Liver (tissue), 3 donors: ENCODE data around the gene ABL1.

Experiments
- CTCF ChIP-seq: fragments of 150-350 bp; IDR thresholded peaks from 2 replicates; pipeline ENCODE4 v1.5.1; 2017; ENCODE audit warnings: improper control_type of control experiment, low read depth, low read length; ENCODE audit not compliant: missing input control
- EGR1 ChIP-seq, 2 donors: IDR thresholded peaks; 2 replicates each; pipeline ENCODE4 v1.6.1; 2016 to 2018; ENCODE audit warnings: antibody characterized with exemption in 2 of 2, low read depth in 2 of 2
- GABPA ChIP-seq, 2 donors: IDR thresholded peaks in 1 of 2; conservative IDR thresholded peaks in 1 of 2; 2 replicates each; pipeline ENCODE4 v1.6.1; 2016; ENCODE audit warnings: antibody characterized with exemption in 2 of 2, mild to moderate bottlenecking in 1 of 2, moderate library complexity in 1 of 2
- HNF4A ChIP-seq, 2 donors: conservative IDR thresholded peaks; 2 replicates each; pipeline ENCODE4 v1.6.1; 2016; ENCODE audit warnings: antibody characterized with exemption in 2 of 2, mild to moderate bottlenecking in 2 of 2
- HNF4G ChIP-seq: IDR thresholded peaks from 2 replicates; pipeline ENCODE4 v1.6.1; 2016; ENCODE audit warnings: antibody characterized with exemption
- MAX ChIP-seq: IDR thresholded peaks from 2 replicates; pipeline ENCODE4 v1.6.1; 2016; ENCODE audit warnings: antibody characterized with exemption
- NR2F2 ChIP-seq: IDR thresholded peaks from 2 replicates; pipeline ENCODE4 v1.6.1; 2016; ENCODE audit warnings: antibody characterized with exemption
- RAD21 ChIP-seq, 2 donors: IDR thresholded peaks; 2 replicates each; pipeline ENCODE4 v1.6.1; 2016; ENCODE audit warnings: antibody characterized with exemption in 2 of 2, mild to moderate bottlenecking in 2 of 2
- RXRA ChIP-seq, 2 donors: IDR thresholded peaks; 2 replicates each; pipeline ENCODE4 v1.6.1; 2017 to 2018; ENCODE audit warnings: antibody characterized with exemption in 2 of 2, mild to moderate bottlenecking in 1 of 2
- SP1 ChIP-seq: IDR thresholded peaks from 2 replicates; pipeline ENCODE4 v1.6.1; 2018; ENCODE audit warnings: antibody characterized with exemption, mild to moderate bottlenecking
- TAF1 ChIP-seq: conservative IDR thresholded peaks from 2 replicates; pipeline ENCODE4 v1.6.1; 2016; ENCODE audit warnings: antibody characterized with exemption, mild to moderate bottlenecking
- YY1 ChIP-seq: IDR thresholded peaks from 2 replicates; pipeline ENCODE4 v1.6.1; 2016; ENCODE audit warnings: antibody characterized with exemption, mild to moderate bottlenecking
- TF ChIP-seq, protein P1 (sequence below): IDR thresholded peaks from 2 replicates; pipeline ENCODE4 v1.6.1; 2016; ENCODE audit warnings: antibody characterized with exemption
- TF ChIP-seq, protein P2 (sequence below): IDR thresholded peaks from 2 replicates; pipeline ENCODE4 v1.6.1; 2016; ENCODE audit warnings: antibody characterized with exemption, mild to moderate bottlenecking
- donor health status: healthy.
- donor health status: healthy.

- no peak for TF ChIP-seq SP1
- no peak for TF ChIP-seq CTCF
- TF ChIP-seq RAD21 (IDR thresholded peaks at IDR 0.05) = no peak
- TF ChIP-seq, protein P1, sequence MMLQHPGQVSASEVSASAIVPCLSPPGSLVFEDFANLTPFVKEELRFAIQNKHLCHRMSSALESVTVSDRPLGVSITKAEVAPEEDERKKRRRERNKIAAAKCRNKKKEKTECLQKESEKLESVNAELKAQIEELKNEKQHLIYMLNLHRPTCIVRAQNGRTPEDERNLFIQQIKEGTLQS = no peak
- TF ChIP-seq TAF1 = no peak
- no peak for TF ChIP-seq RXRA (IDR thresholded peaks at IDR 0.05)
- TF ChIP-seq, protein P2, sequence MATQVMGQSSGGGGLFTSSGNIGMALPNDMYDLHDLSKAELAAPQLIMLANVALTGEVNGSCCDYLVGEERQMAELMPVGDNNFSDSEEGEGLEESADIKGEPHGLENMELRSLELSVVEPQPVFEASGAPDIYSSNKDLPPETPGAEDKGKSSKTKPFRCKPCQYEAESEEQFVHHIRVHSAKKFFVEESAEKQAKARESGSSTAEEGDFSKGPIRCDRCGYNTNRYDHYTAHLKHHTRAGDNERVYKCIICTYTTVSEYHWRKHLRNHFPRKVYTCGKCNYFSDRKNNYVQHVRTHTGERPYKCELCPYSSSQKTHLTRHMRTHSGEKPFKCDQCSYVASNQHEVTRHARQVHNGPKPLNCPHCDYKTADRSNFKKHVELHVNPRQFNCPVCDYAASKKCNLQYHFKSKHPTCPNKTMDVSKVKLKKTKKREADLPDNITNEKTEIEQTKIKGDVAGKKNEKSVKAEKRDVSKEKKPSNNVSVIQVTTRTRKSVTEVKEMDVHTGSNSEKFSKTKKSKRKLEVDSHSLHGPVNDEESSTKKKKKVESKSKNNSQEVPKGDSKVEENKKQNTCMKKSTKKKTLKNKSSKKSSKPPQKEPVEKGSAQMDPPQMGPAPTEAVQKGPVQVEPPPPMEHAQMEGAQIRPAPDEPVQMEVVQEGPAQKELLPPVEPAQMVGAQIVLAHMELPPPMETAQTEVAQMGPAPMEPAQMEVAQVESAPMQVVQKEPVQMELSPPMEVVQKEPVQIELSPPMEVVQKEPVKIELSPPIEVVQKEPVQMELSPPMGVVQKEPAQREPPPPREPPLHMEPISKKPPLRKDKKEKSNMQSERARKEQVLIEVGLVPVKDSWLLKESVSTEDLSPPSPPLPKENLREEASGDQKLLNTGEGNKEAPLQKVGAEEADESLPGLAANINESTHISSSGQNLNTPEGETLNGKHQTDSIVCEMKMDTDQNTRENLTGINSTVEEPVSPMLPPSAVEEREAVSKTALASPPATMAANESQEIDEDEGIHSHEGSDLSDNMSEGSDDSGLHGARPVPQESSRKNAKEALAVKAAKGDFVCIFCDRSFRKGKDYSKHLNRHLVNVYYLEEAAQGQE = no peak
- no peak for TF ChIP-seq GABPA (IDR thresholded peaks at IDR 0.05 in 1 of 2, conservative IDR thresholded peaks at IDR 0.05 in 1 of 2)
- TF ChIP-seq MAX = no peak
- TF ChIP-seq YY1 = no peak
- no peak for TF ChIP-seq HNF4G
- TF ChIP-seq NR2F2 = no peak
- no peak for TF ChIP-seq EGR1 (IDR thresholded peaks at IDR 0.05; ENCODE audit: low read depth in 2 of 2)
- TF ChIP-seq HNF4A (conservative IDR thresholded peaks at IDR 0.05) = no peak
Observed at GRCh38 chr9:130897105-130897751, 62.2 kb downstream of the ABL1 start.
